Lower leg skin (tissue), 4 donors: Measurements from ENCODE around the gene CORO2A. TPM values are rescaled to one million over a fixed set of nuclear protein-coding genes. Genes with fewer than 3 reads are reported as not detected.

Experiments used
- DNase-seq, 2 donors: peaks; one replicate each; pipeline ENCODE4 v3.0.0-alpha.2; 2019; ENCODE audit warnings: low spot score in 2 of 2
- H3K4me3 ChIP-seq: fragments of 200-600 bp; sonication (generic); 2 replicates; pipeline ENCODE4 v1.5.1; 2017; ENCODE audit warnings: mild to moderate bottlenecking, low read depth; ENCODE audit not compliant: poor library complexity, severe bottlenecking
- POLR2A ChIP-seq, 2 donors: fragments of 450-650 bp; IDR thresholded peaks; one replicate each; pipeline ENCODE4 v1.6.1; 2016 to 2017; ENCODE audit warnings: antibody characterized with exemption in 2 of 2, mild to moderate bottlenecking in 1 of 2, moderate library complexity in 1 of 2
- WGBS, 2 donors: methylation state at CpG; one replicate each; pipeline ENCODE4 v1.1.5; 2018; 5-methylcytosine and 5-hydroxymethylcytosine counted together
- intact Hi-C: fragments of 100-400 bp; cut with DNase I; formaldehyde crosslinking; loops from one replicate; pipeline ENCODE4 v1.15.0; 2023; ENCODE audit warnings: low total_unique reads
- total RNA-seq, 4 donors: library from RNA; depleted of rRNA; stranded (reverse); fragments of >200 nt; gene quantifications; one replicate each; pipeline ENCODE4 v1.1.0, GENCODE V29; 2016
- TF ChIP-seq, protein P1 (sequence below), 3 donors: fragments of 450-650 bp; IDR thresholded peaks; one replicate each; pipeline ENCODE4 v1.5.1; 2016; ENCODE audit warnings: antibody characterized with exemption in 3 of 3, mild to moderate bottlenecking in 3 of 3, moderate library complexity in 2 of 3

Gene CORO2A
- total RNA-seq, 4 donors from 2014 or later = 20.8 to 31.4 (median 25.4) TPM

DNA sequence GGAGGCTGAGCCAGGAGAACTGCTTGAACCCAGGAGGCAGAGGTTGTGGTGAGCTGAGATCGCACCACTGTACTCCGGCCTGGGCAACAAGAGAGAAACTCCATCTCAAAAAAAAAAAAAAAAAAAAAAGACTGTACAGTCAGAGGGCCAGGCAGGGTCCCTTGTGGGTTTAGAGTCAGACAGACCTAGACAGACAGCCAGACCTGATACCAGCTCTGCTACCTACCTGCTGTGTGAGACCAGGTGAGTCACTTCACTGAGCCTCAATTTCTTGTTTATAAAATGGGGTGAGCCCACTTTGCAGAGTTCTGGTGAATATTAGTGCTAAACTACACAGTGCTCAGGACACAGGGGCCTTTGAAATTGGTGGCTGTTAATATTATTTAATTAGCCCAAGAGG, 93.1 kb downstream of the CORO2A start:
- TF ChIP-seq, protein P1, sequence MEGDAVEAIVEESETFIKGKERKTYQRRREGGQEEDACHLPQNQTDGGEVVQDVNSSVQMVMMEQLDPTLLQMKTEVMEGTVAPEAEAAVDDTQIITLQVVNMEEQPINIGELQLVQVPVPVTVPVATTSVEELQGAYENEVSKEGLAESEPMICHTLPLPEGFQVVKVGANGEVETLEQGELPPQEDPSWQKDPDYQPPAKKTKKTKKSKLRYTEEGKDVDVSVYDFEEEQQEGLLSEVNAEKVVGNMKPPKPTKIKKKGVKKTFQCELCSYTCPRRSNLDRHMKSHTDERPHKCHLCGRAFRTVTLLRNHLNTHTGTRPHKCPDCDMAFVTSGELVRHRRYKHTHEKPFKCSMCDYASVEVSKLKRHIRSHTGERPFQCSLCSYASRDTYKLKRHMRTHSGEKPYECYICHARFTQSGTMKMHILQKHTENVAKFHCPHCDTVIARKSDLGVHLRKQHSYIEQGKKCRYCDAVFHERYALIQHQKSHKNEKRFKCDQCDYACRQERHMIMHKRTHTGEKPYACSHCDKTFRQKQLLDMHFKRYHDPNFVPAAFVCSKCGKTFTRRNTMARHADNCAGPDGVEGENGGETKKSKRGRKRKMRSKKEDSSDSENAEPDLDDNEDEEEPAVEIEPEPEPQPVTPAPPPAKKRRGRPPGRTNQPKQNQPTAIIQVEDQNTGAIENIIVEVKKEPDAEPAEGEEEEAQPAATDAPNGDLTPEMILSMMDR (IDR thresholded peaks at IDR 0.05) = no peak
- TF ChIP-seq POLR2A (IDR thresholded peaks at IDR 0.05) = no peak
- intact Hi-C loops = no loop called here
- no peak overlapping the region for H3K4me3 ChIP-seq
- 88 to 91% methylated on average over 2 of the region's 2 CpGs for WGBS, 2 donors
- no peak for DNase-seq

DNA sequence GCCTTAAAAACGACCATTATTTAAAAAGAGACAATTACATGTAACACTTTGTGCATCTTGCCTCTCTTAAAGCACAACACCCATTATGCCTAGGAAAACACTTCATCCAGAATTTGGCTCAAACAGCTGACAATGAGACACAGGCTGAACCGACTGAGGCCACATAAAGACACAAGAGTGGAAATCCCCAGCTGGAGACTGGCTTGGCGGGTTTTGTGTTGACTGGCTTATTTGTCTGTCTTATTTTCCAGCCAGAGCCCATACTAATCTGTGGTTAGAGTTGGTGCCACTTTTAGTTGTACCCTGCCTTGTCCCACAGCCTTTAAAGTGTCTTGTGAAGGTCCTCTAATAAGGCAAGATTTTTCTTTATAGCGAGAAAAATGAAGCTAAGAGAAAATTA, 94.6 kb downstream of the CORO2A start:
- peak in 1 of 2 donors; percentile 48 for DNase-seq
- 47 to 48% methylated on average over 4 of the region's 4 CpGs for whole genome bisulfite sequencing, 2 donors
- TF ChIP-seq, protein P1 (IDR thresholded peaks at IDR 0.05) = no peak
- no peak for TF ChIP-seq POLR2A (IDR thresholded peaks at IDR 0.05)
- no peak overlapping the region for H3K4me3 ChIP-seq
- intact Hi-C loops = no loop called here

DNA sequence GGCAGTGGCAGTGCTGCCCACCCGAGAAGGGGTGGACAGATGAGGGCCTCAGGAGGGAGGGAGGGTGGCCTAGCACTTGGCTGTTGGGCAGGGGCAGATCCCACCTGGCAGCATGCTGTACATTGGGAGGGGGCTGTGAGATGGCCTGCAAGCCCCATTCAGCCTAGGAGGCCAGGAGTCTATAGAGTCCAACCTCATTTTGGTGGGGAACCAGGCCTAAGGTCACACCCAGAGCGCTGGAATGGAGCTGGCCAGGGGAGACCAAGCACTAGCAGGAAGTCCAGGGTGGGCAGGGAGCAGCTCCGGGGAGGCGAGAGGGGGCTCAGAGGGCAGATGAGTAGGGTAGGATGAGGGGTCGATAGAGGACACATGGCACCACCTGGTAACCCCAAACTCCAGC, 96.3 kb downstream of the CORO2A start:
- whole genome bisulfite sequencing, 2 donors = 96 to 97% methylated on average over 5 of the region's 5 CpGs
- intact Hi-C loops = no loop called here
- TF ChIP-seq POLR2A (IDR thresholded peaks at IDR 0.05) = no peak
- TF ChIP-seq, protein P1 (IDR thresholded peaks at IDR 0.05) = no peak
- DNase-seq = no peak
- H3K4me3 ChIP-seq = no peak overlapping the region

DNA sequence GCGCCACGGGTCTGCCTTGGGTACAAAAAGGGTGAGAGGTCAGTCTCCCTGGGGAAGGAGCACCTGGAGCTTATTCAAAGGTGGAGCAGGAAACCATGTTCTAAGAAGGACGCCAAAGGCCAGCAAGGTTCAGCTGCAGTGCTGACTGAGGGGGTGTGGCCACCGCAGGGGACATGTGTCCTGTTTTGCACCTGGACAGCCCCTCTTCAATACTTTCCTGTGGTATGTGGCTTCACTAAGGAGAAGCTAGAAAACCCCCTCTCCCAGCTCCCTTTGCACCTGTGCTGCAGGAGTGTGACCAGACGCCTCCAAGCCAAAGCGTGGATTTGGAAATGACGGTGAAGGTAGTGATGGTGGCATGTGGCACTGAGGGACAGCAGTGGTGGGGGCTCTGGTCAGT, 97.0 kb downstream of the CORO2A start:
- TF ChIP-seq, protein P1 (IDR thresholded peaks at IDR 0.05) = no peak
- no peak for TF ChIP-seq POLR2A (IDR thresholded peaks at IDR 0.05)
- 81 to 92% methylated on average over 7 of the region's 7 CpGs for WGBS, 2 donors
- no peak for DNase-seq
- intact Hi-C loops = no loop called here
- H3K4me3 ChIP-seq = no peak overlapping the region

DNA sequence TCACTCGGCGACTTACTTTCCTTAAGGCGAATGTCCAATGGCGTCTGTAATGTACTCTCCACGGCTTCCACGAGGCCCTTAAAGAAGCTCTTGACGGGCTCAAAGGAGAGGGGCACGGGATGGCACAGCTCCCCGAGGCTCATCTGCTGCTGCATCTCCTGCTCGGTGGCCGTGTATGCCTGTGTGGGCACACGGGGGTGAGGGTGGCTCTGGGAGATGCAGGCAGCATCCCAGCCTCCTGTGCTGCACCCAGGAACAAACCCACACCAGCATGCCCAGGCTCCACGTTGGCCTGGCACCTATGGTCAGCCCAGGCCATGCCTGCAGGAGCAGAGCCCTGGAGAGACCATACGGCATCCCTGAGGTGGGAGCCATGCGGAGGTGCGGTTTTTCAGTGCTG, 97.6 kb downstream of the CORO2A start:
- WGBS, 2 donors = 91 to 92% methylated on average over 14 to 16 of the region's 16 CpGs
- DNase-seq = no peak
- TF ChIP-seq POLR2A (IDR thresholded peaks at IDR 0.05) = no peak
- no peak overlapping the region for H3K4me3 ChIP-seq
- intact Hi-C loops = no loop called here

DNA sequence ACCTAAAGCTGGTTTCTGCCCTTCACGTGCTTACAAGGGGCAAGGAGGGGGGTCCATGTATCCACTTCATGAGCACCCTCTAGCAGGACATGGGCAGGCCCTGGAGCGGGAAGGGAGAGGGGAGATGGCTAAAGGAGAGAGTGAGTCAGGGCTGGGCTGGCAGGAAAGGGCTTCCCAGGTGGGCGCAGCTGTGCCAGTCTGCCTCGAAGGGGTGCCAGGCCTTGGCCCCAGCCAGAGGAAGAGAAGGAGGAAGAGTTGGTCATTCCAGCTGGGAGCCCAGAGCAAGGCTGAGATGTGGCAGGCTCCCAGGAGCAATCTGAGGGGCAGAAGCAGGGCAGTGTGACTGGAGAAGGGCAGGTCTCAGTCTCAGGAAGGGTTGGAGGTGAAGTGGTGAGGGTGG, 98.1 kb downstream of the CORO2A start:
- WGBS, 2 donors = 73 to 82% methylated on average over 4 of the region's 4 CpGs
- TF ChIP-seq, protein P1 (IDR thresholded peaks at IDR 0.05) = no peak
- no peak for DNase-seq
- no peak overlapping the region for H3K4me3 ChIP-seq
- intact Hi-C loops = no loop called here
